GM12878 (cell line): ENCODE results near the gene ALG2. TPM values are rescaled to one million over a fixed set of nuclear protein-coding genes. Genes with fewer than 3 reads are reported as not detected.

ENCODE experiments used
- ATAC-seq: fragments of 200-7000 bp; cut with Tn5 transposase; 3 replicates; pipeline ENCODE4 v1.9.1; 2020; ENCODE audit warnings: mild to moderate bottlenecking, moderate library complexity
- BruUV-seq: library from RNA; stranded (reverse); fragments of 400-500 nt; replicated peaks from 2 replicates; lab custom pipeline; 2021; lab: Mats Ljungman, UMichigan
- CTCF ChIA-PET: fragments of 300-600 bp; sonication (Branson Sonifier 250); formaldehyde crosslinking; extraction: SDS; loops from one replicate; lab custom pipeline; 2021; ENCODE audit warnings: inconsistent platforms; lab: Yijun Ruan, JAX
- POLR2A ChIA-PET: fragments of 350-600 bp; formaldehyde crosslinking; extraction: SDS; loops from one replicate; lab custom pipeline; 2021; ENCODE audit warnings: inconsistent platforms; lab: Charles Lee
- RAD21 ChIA-PET: fragments of 300-600 bp; sonication (Branson Sonifier 250); formaldehyde crosslinking; loops from one replicate; lab custom pipeline; 2023; ENCODE audit warnings: antibody characterized with exemption; ENCODE audit not compliant: unreplicated experiment; lab: Charles Lee
- SMC1A ChIA-PET: fragments of 300-600 bp; sonication (Branson Sonifier 250); formaldehyde crosslinking; loops from one replicate; lab custom pipeline; 2023; ENCODE audit not compliant: unreplicated experiment, uncharacterized antibody; lab: Charles Lee
- DNase-seq: peaks from one replicate; pipeline ENCODE4 v3.0.0-alpha.2; 2011; ENCODE audit warnings: low read depth, low spot score
- FAIRE-seq: peaks from 3 replicates; lab custom pipeline; 2011; peaks lifted over from hg19 to GRCh38; lab: Jason Lieb, UNC
- H2AFZ ChIP-seq: 2 replicates; pipeline ENCODE4 v1.6.0; 2011; ENCODE audit warnings: low read depth, low read length, control low read depth; ENCODE audit not compliant: control insufficient read depth
- H3K27ac ChIP-seq: 2 replicates; pipeline ENCODE4 v1.5.1; 2011; ENCODE audit warnings: control low read depth; ENCODE audit not compliant: control insufficient read depth, insufficient read depth
- H3K27me3 ChIP-seq, 2 experiments: replicated peaks in 1 of 2; 2 replicates each; pipeline versions ENCODE4 v1.6.0 to v1.6.1; 2011; ENCODE audit warnings: low read length in 1 of 2; ENCODE audit not compliant: control insufficient read depth in 2 of 2, insufficient read depth in 2 of 2
- H3K36me3 ChIP-seq, 2 experiments: 2 replicates each; pipeline ENCODE4 v1.5.1; 2011; ENCODE audit warnings: low read length in 1 of 2; ENCODE audit not compliant: control insufficient read depth in 2 of 2, insufficient read depth in 2 of 2
- H3K4me1 ChIP-seq: 2 replicates; pipeline ENCODE4 v1.6.1; 2011; ENCODE audit warnings: mild to moderate bottlenecking, low read length, moderate library complexity, mixed read lengths; ENCODE audit not compliant: control insufficient read depth, insufficient read depth
- H3K4me2 ChIP-seq: 2 replicates; pipeline ENCODE4 v1.6.0; 2011; ENCODE audit warnings: control low read depth; ENCODE audit not compliant: control insufficient read depth, insufficient read depth
- H3K4me3 ChIP-seq: fragments of 200-600 bp; sonication (generic); 2 replicates; pipeline ENCODE4 v1.5.1; 2016
- H3K79me2 ChIP-seq: 2 replicates; pipeline ENCODE4 v1.6.0; 2011; ENCODE audit warnings: low read length; ENCODE audit not compliant: control insufficient read depth, insufficient read depth
- H3K9ac ChIP-seq: 2 replicates; pipeline ENCODE4 v1.8.0; 2011; ENCODE audit warnings: low read length, control low read depth, mixed read lengths; ENCODE audit not compliant: control insufficient read depth, insufficient read depth
- H3K9me3 ChIP-seq: replicated peaks from 3 replicates; pipeline ENCODE4 v1.5.1; 2011; ENCODE audit warnings: mild to moderate bottlenecking, low read length; ENCODE audit not compliant: control insufficient read depth, insufficient read depth
- H4K20me1 ChIP-seq: 2 replicates; pipeline ENCODE4 v1.6.0; 2011; ENCODE audit not compliant: control insufficient read depth, insufficient read depth
- BCL11A ChIP-seq: IDR thresholded peaks from 2 replicates; pipeline ENCODE4 v1.6.1; 2011; ENCODE audit warnings: low read depth, low read length
- MEF2B ChIP-seq: fragments of 450-650 bp; IDR thresholded peaks from 2 replicates; pipeline ENCODE4 v1.6.1; 2018; ENCODE audit warnings: mild to moderate bottlenecking, moderate library complexity; ENCODE audit not compliant: partially characterized antibody, poor library complexity, severe bottlenecking
- MTA3 ChIP-seq: IDR thresholded peaks from 2 replicates; pipeline ENCODE4 v1.6.1; 2012; ENCODE audit warnings: low read length, inconsistent platforms, borderline replicate concordance
- NFIC ChIP-seq: IDR thresholded peaks from 2 replicates; pipeline ENCODE4 v1.6.1; 2012; ENCODE audit warnings: low read depth, mild to moderate bottlenecking, inconsistent platforms, low read length, moderate library complexity
- SIN3A ChIP-seq: IDR thresholded peaks from 2 replicates; pipeline ENCODE4 v1.6.1; 2012; ENCODE audit warnings: low read depth, low read length, improper control_type of control experiment
- SPI1 ChIP-seq: IDR thresholded peaks from 2 replicates; pipeline ENCODE4 v1.6.1; 2011; ENCODE audit warnings: low read depth, mild to moderate bottlenecking, low read length, moderate library complexity, borderline replicate concordance; ENCODE audit not compliant: insufficient read depth
- SRF ChIP-seq, 2 experiments: IDR thresholded peaks; 2 replicates each; pipeline ENCODE4 v1.6.1; 2011; ENCODE audit warnings: low read depth in 2 of 2, low read length in 2 of 2, mild to moderate bottlenecking in 1 of 2, moderate library complexity in 1 of 2
- STAT3 ChIP-seq: IDR thresholded peaks from 2 replicates; pipeline ENCODE4 v1.6.1; 2011; ENCODE audit warnings: low read depth, low read length, improper control_type of control experiment
- WGBS: methylation state at CpG from one replicate; pipeline ENCODE4 v1.1.6; 2016; ENCODE audit warnings: low lambda C conversion rate; ENCODE audit not compliant: insufficient replicate concordance, insufficient coverage; ENCODE audit errors: missing lambda C conversion rate; 5-methylcytosine and 5-hydroxymethylcytosine counted together
- in situ Hi-C: fragments of 300-500 bp; cut with MboI; formaldehyde crosslinking; loops from 9 replicates; pipeline ENCODE4 v1.14.3; 2018; ENCODE audit warnings: mixed read lengths
- intact Hi-C: fragments of 100-400 bp; cut with micrococcal nuclease; formaldehyde crosslinking; loops from one replicate; pipeline ENCODE4 v1.14.2; 2022; ENCODE audit not compliant: unreplicated experiment
- polyA plus RNA-seq, 11 experiments: library from polyadenylated mRNA; depleted of rRNA in 4 of 11; unstranded in 6 of 11; stranded (reverse) in 5 of 11; fragments of >200 nt; fragmentation: Nextera tagmentation in 4 of 11; fragmentation: Illumina TruSeq in 1 of 11; extraction: Ambion mirVana in 4 of 11; extraction: Trizol in 1 of 11; gene quantifications; 1 replicate in 1 of 11; 2 replicates in 10 of 11; pipeline versions ENCODE4 v1.2.1 to v1.2.3, GENCODE V29; 2011 to 2016; ENCODE audit warnings: inconsistent platforms in 2 of 11, missing spikeins in 2 of 11, low read depth in 1 of 11
- total RNA-seq, 4 experiments: library from RNA; depleted of rRNA in 3 of 4; stranded (reverse); fragments of >200 nt in 3 of 4; fragmentation: Illumina TruSeq in 1 of 4; extraction: Trizol in 1 of 4; gene quantifications; 2 replicates each; pipeline versions ENCODE4 v1.2.1 to v1.2.3, GENCODE V29; 2013 to 2021
- TF ChIP-seq, protein P1 (sequence below): fragments of 450-650 bp; IDR thresholded peaks from 2 replicates; pipeline ENCODE4 v1.6.1; 2016; ENCODE audit warnings: mild to moderate bottlenecking, moderate library complexity, borderline replicate concordance

The ALG2 gene
- total and polyA plus RNA-seq, 10 of the 15 experiments (the other 5 are each of a cell fraction or from before 2014, with no cell fraction given), result 8.8 to 52.5 (median 38.6) TPM

DNA sequence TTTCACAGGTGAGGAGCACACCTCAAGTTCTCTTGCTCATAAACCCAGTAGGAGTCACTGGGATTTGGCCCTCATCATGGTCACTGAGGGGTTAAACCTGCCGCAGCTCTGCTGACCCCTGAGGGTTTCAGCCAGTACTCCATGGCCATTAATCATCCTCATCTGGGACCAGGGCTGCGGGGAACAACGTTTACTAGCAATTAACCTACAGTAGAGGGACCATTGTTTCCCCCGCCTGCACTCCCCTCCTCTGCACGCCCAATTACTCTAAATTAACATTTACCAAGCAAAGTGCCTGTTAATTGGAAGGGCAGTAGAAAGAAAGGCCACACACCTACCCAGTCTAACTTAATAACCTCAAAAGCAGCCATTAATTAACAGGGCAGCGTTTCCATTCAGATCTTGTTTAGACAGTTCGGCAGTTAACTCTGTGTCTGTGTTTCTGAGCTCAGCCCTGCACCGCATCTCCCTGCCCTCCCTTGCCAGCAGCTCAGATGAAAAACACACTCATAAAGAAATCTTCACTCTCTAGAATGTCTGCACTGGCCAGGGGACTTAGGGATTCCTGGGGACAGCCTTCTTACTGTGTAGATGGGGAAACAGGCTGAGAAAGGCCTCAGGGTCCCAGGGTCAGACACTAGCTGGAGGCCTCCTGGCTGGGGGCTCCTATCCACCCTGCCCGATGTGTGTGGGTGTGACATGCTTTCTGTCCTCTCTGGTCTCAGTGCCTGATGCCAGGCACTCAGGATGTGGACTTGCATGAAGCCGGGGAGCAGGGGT is 51.6 kb downstream of the ALG2 start:
- Histone ChIP-seq H4K20me1 (no peaks in the 10 kb centered on the region), H3K4me2 (no peak overlapping the region), H3K36me3 (no peaks in the 10 kb centered on the region), H2AFZ (no peak overlapping the region), H3K27ac (no peak overlapping the region), H3K27me3 (no peaks in the 10 kb centered on the region), H3K4me3 (no peak overlapping the region), H3K9me3 (no peaks in the 10 kb centered on the region), H3K4me1 (peaks cover 22% of the 10 kb centered on the region), H3K79me2 (no peaks in the 10 kb centered on the region), H3K9ac (no peak overlapping the region)
- in situ Hi-C loops, result loop anchor here (10.0 kb wide), 3 partner anchors 1045 to 1265 kb away; no protein-coding TSS in a partner anchor
- TF ChIP-seq NFIC, result no peak
- no peak for TF ChIP-seq BCL11A
- no peak for TF ChIP-seq SRF (IDR thresholded peaks at IDR 0.05; ENCODE audit: low read depth in 2 of 2, low read length in 2 of 2)
- TF ChIP-seq MEF2B, result no peak
- TF ChIP-seq SPI1, result no peak
- TF ChIP-seq, protein P1, sequence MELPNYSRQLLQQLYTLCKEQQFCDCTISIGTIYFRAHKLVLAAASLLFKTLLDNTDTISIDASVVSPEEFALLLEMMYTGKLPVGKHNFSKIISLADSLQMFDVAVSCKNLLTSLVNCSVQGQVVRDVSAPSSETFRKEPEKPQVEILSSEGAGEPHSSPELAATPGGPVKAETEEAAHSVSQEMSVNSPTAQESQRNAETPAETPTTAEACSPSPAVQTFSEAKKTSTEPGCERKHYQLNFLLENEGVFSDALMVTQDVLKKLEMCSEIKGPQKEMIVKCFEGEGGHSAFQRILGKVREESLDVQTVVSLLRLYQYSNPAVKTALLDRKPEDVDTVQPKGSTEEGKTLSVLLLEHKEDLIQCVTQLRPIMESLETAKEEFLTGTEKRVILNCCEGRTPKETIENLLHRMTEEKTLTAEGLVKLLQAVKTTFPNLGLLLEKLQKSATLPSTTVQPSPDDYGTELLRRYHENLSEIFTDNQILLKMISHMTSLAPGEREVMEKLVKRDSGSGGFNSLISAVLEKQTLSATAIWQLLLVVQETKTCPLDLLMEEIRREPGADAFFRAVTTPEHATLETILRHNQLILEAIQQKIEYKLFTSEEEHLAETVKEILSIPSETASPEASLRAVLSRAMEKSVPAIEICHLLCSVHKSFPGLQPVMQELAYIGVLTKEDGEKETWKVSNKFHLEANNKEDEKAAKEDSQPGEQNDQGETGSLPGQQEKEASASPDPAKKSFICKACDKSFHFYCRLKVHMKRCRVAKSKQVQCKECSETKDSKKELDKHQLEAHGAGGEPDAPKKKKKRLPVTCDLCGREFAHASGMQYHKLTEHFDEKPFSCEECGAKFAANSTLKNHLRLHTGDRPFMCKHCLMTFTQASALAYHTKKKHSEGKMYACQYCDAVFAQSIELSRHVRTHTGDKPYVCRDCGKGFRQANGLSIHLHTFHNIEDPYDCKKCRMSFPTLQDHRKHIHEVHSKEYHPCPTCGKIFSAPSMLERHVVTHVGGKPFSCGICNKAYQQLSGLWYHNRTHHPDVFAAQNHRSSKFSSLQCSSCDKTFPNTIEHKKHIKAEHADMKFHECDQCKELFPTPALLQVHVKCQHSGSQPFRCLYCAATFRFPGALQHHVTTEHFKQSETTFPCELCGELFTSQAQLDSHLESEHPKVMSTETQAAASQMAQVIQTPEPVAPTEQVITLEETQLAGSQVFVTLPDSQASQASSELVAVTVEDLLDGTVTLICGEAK, result no peak
- no peak for TF ChIP-seq STAT3
- no peak for TF ChIP-seq SIN3A
- no peak for TF ChIP-seq MTA3
- BruUV-seq, result no TSS peak
- ATAC-seq, result no peak
- WGBS, result 85% methylated on average over 9 of the region's 10 CpGs
- RAD21 ChIA-PET, result interaction anchor here (7.1 kb wide), 1 partner anchor 14 kb away, joined by 58 read pairs; no protein-coding TSS in a partner anchor
- no peak for DNase-seq
- POLR2A ChIA-PET, result interaction anchor here (0.6 to 2.5 kb wide), 2 partner anchors 12 to 86 kb away, joined by 3 to 11 read pairs; no protein-coding TSS in a partner anchor
- SMC1A ChIA-PET, result interaction anchor here (5.0 kb wide), 1 partner anchor 14 kb away, joined by 62 read pairs; no protein-coding TSS in a partner anchor
- CTCF ChIA-PET, result no interaction called here
- intact Hi-C loops, result loop anchor here (5.0 kb wide), 1 partner anchor 1047 kb away; no protein-coding TSS in a partner anchor
- no peak for FAIRE-seq
